HepG2 (cell line): ENCODE results near the gene HOTAIR. TPM values are rescaled to one million over a fixed set of nuclear protein-coding genes. Genes with fewer than 3 reads are reported as not detected.

Experiments used
- ATAC-seq: fragments of 200-7000 bp; cut with Tn5 transposase; 3 replicates; pipeline ENCODE4 v1.9.1; 2020; ENCODE audit warnings: mild to moderate bottlenecking, moderate library complexity
- BruUV-seq: library from RNA; stranded (reverse); fragments of 400-500 nt; replicated peaks from 2 replicates; lab custom pipeline; 2021; lab: Mats Ljungman, UMichigan
- CTCF ChIA-PET: fragments of 300-600 bp; formaldehyde crosslinking; extraction: SDS; loops from one replicate; lab custom pipeline; 2021; ENCODE audit warnings: low total read pairs, inconsistent platforms, low intra/inter-chr PET ratio; lab: Yijun Ruan, JAX
- POLR2A ChIA-PET: fragments of 350-600 bp; sonication (Branson Sonifier 250); formaldehyde crosslinking; loops from one replicate; lab custom pipeline; 2020; ENCODE audit warnings: antibody characterized with exemption, inconsistent platforms; lab: Yijun Ruan, JAX
- DNase-seq: peaks from one replicate; pipeline ENCODE4 v3.0.0-alpha.2; 2015; ENCODE audit warnings: low spot score
- FAIRE-seq: peaks from 3 replicates; lab custom pipeline; 2011; peaks lifted over from hg19 to GRCh38; lab: Jason Lieb, UNC
- H2AFZ ChIP-seq: one replicate; pipeline ENCODE4 v1.6.1; 2011; ENCODE audit warnings: low read length, inconsistent platforms
- H3K27ac ChIP-seq: fragments of 300-600 bp; 3 replicates; pipeline ENCODE4 v1.8.0; 2011; ENCODE audit warnings: mixed run types, mild to moderate bottlenecking, mixed read lengths, low read length, inconsistent platforms; ENCODE audit not compliant: insufficient read depth; ENCODE audit errors: extremely low read length
- H3K27me3 ChIP-seq, 2 experiments: fragments of 200-600 bp in 1 of 2; 2 replicates in 1 of 2; 3 replicates in 1 of 2; pipeline versions ENCODE4 v1.6.0 to v1.8.0; 2011; ENCODE audit warnings: low read length in 2 of 2, mild to moderate bottlenecking in 2 of 2, moderate library complexity in 2 of 2, inconsistent platforms in 1 of 2; ENCODE audit not compliant: insufficient read depth in 2 of 2, control insufficient read depth in 1 of 2
- H3K36me3 ChIP-seq, 2 experiments: fragments of 200-600 bp in 1 of 2; replicated peaks in 1 of 2; 2 replicates in 1 of 2; 3 replicates in 1 of 2; pipeline versions ENCODE4 v1.5.1 to v1.8.0; 2011; ENCODE audit warnings: low read length in 2 of 2, inconsistent platforms in 1 of 2; ENCODE audit not compliant: insufficient read depth in 2 of 2, control insufficient read depth in 1 of 2
- H3K4me1 ChIP-seq: 2 replicates; pipeline ENCODE4 v1.5.1; 2012; ENCODE audit warnings: low read length, inconsistent platforms; ENCODE audit not compliant: insufficient read depth
- H3K4me2 ChIP-seq: 2 replicates; pipeline ENCODE4 v1.6.0; 2011; ENCODE audit warnings: low read depth, low read length, inconsistent platforms
- H3K4me3 ChIP-seq, 3 experiments: fragments of 200-600 bp in 1 of 3; sonication (generic), shearing (Covaris generic) in 1 of 3; replicated peaks in 1 of 3; 2 replicates each; pipeline ENCODE4 v1.5.1; 2011 to 2016; ENCODE audit warnings: low read length in 3 of 3, inconsistent platforms in 2 of 3, low read depth in 2 of 3, mild to moderate bottlenecking in 2 of 3, control low read depth in 1 of 3, mixed read lengths in 1 of 3; ENCODE audit not compliant: insufficient read depth in 1 of 3
- H3K79me2 ChIP-seq: one replicate; pipeline ENCODE4 v1.6.1; 2011; ENCODE audit warnings: low read length, inconsistent platforms; ENCODE audit not compliant: insufficient read depth
- H3K9ac ChIP-seq: 2 replicates; pipeline ENCODE4 v1.6.0; 2011; ENCODE audit warnings: mild to moderate bottlenecking, low read depth, low read length, inconsistent platforms; ENCODE audit not compliant: insufficient read depth
- H3K9me3 ChIP-seq: 2 replicates; pipeline ENCODE4 v1.5.1; 2012; ENCODE audit warnings: mild to moderate bottlenecking, low read length
- H4K20me1 ChIP-seq: 2 replicates; pipeline ENCODE4 v1.6.0; 2011; ENCODE audit warnings: inconsistent platforms, mild to moderate bottlenecking, low read length, moderate library complexity; ENCODE audit not compliant: insufficient read depth
- HNRNPLL ChIP-seq: fragments of 200-400 bp; formaldehyde crosslinking; IDR thresholded peaks from 2 replicates; pipeline ENCODE4 v1.6.1; 2017; ENCODE audit warnings: mild to moderate bottlenecking, low read depth, low read length; ENCODE audit not compliant: poor library complexity, severe bottlenecking
- NRL ChIP-seq: sonication (generic); formaldehyde crosslinking; IDR thresholded peaks from 2 replicates; pipeline ENCODE4 v1.5.0; 2020; ENCODE audit warnings: missing genetic modification reagents, mild to moderate bottlenecking, moderate library complexity, borderline replicate concordance
- SPEN ChIP-seq: sonication (generic); formaldehyde crosslinking; IDR thresholded peaks from 2 replicates; pipeline ENCODE4 v1.5.1; 2020; ENCODE audit warnings: low read depth, mild to moderate bottlenecking, missing genetic modification reagents
- STAG1 ChIP-seq: sonication (generic); formaldehyde crosslinking; IDR thresholded peaks from 2 replicates; pipeline ENCODE4 v1.4.0; 2020; ENCODE audit warnings: missing genetic modification reagents
- WGBS: methylation state at CpG from one replicate; pipeline ENCODE4 v1.1.6; 2017; ENCODE audit warnings: low lambda C conversion rate; 5-methylcytosine and 5-hydroxymethylcytosine counted together
- in situ Hi-C: cut with HindIII; loops from 2 replicates; pipeline ENCODE4 v1.10.0; 2017; ENCODE audit warnings: low pct_unique_long_range_greater_than_20kb; ENCODE audit not compliant: extremely low pct_ligation_motif_present
- intact Hi-C: fragments of 100-400 bp; cut with micrococcal nuclease; formaldehyde crosslinking; loops from one replicate; pipeline ENCODE4 v1.10.0; 2022; ENCODE audit not compliant: unreplicated experiment
- polyA plus RNA-seq, 8 experiments: library from polyadenylated mRNA; depleted of rRNA in 3 of 8; stranded (reverse) in 7 of 8; unstranded in 1 of 8; fragments of >200 nt; fragmentation: Illumina TruSeq in 4 of 8; extraction: Trizol in 4 of 8; gene quantifications; 2 replicates each; pipeline versions ENCODE4 v1.2.1 to v1.2.3, GENCODE V29; 2011 to 2016; ENCODE audit warnings: low read depth in 4 of 8, missing spikeins in 1 of 8, mixed read lengths in 1 of 8; ENCODE audit not compliant: insufficient read depth in 1 of 8
- total RNA-seq, 5 experiments: library from RNA; depleted of rRNA; stranded (reverse); fragments of >200 nt; fragmentation: Illumina TruSeq; extraction: Trizol; gene quantifications; 2 replicates each; pipeline ENCODE4 v1.2.3, GENCODE V29; 2016; ENCODE audit warnings: low read depth in 1 of 5
- TF ChIP-seq, protein P1 (sequence below): sonication (generic); IDR thresholded peaks from 2 replicates; pipeline ENCODE4 v1.6.1; 2016; ENCODE audit warnings: low read depth, borderline replicate concordance

Gene HOTAIR
- total and polyA plus RNA-seq, 2 of the 13 experiments (the other 11 are each of a cell fraction or from before 2014, with no cell fraction given): not detected

DNA sequence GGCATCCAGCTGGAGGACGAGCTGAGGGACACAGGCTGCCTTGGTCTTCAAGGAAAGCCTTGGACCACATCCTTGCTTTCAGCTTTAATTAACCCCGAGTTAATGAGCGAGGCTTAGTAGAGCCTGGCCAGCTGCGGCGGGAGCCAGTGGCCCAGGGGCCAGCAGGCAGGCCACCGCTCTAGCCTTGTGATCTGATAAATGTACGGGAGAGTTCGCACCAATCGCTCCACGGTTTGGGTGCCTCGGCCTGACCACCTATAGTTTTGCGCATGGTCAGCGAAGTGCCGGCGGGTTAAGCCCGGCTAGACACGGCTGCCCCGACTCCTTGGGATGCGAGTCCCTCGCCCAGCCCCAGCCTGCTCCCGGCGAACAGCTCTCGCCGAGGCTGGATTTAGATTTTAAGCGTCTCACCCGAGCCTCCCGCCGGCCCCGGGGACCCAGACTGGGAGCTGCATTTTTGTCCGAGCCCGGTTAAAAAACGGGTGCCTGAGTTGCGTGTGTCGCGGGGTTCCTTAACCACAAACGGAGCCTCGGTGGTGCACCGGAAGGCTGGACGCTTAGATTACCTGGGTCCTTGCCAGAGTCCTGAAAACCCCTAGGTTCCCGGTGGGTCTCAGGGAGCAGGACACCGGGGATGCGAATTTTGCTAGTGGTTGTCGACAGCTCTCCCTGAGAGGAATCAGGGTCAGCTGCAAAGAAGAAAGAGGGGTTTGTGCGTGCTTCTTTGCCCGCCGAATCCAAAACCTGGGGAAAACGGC is 23.0 kb downstream of the HOTAIR start:
- Histone ChIP-seq H3K4me3 (no peak overlapping the region), H3K79me2 (no peaks in the 10 kb centered on the region), H3K9me3 (no peaks in the 10 kb centered on the region), H3K4me1 (peaks cover 27% of the 10 kb centered on the region), H3K27ac (no peak overlapping the region), H3K27me3 (peaks cover 20 to 87% of the 10 kb centered on the region in 2 experiments), H3K36me3 (no peaks in the 10 kb centered on the region), H4K20me1 (peaks cover 5% of the 10 kb centered on the region; the same call in 1 of the 2 replicates), H3K9ac (no peak overlapping the region), H2AFZ (no peak overlapping the region), H3K4me2 (no peak overlapping the region)
- POLR2A ChIA-PET: no interaction called here
- no peak for ATAC-seq
- intact Hi-C loops (no loop called here), in situ Hi-C loops (no loop called here)
- TF ChIP-seq STAG1 (CRISPR knock-in tag) (no peak), HNRNPLL (peak; percentile 4), SPEN (CRISPR knock-in tag) (no peak), NRL (CRISPR knock-in tag) (no peak)
- TF ChIP-seq, protein P1, sequence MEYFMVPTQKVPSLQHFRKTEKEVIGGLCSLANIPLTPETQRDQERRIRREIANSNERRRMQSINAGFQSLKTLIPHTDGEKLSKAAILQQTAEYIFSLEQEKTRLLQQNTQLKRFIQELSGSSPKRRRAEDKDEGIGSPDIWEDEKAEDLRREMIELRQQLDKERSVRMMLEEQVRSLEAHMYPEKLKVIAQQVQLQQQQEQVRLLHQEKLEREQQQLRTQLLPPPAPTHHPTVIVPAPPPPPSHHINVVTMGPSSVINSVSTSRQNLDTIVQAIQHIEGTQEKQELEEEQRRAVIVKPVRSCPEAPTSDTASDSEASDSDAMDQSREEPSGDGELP: no peak
- CTCF ChIA-PET: no interaction called here
- FAIRE-seq: no peak
- BruUV-seq: no TSS peak
- WGBS: 37% methylated on average over 15 of the region's 47 CpGs
- no peak for DNase-seq
